NCI-H2196 (cell line): Measurements from ENCODE around the gene ATAD3A.
"Not testable (repeated sequence)": the region's sequence is repeated elsewhere in the genome, so short reads cannot be mapped to it uniquely, and the experiment has no call there.

Source experiments
- DNase-seq: peaks from one replicate; lab custom pipeline; 2025; ENCODE audit not compliant: unreplicated experiment; lab: John Stamatoyannopoulos, UW

ATAD3A gene

DNA sequence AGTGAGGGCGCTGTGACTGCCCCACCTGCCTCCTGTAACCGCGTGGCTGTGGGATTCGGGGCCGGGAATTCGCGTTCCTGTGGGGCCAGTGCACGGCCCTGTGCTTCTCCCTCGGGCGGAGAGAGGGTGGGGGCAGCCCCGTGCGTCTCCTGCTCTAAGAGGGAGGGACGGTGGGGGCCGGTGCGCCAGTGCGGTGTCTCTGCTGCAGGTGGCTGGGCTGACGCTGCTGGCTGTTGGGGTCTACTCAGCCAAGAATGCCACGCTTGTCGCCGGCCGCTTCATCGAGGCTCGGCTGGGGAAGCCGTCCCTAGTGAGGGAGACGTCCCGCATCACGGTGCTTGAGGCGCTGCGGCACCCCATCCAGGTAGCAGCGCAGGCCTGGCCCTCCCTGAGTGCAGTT is 10.6 kb downstream of the ATAD3A start:
- DNase-seq = not testable (repeated sequence)

DNA sequence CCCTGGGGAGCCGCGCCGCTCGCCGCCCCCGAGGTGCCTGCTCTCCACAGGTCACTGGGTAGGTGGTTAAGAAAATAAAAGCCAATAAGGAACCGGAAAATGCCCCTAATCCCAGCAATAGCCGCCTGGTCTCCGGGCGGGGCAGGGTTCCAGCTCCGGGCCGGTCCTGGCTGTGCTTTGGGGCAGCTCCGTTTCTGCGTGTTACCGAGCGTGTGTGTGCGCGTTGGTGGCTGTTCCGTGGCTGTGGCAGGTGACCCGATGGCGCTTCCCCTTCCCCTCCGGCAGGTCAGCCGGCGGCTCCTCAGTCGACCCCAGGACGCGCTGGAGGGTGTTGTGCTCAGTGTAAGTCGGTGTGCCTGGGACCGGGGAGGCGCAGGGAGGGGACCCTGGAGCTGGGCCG is 11.3 kb downstream of the ATAD3A start:
- not testable (repeated sequence) for DNase-seq

GRCh38 chr1:1523651-1524050 is 11.7 kb downstream of the ATAD3A start:
- not testable (repeated sequence) for DNase-seq

GRCh38 chr1:1524750-1525383 is 12.9 kb downstream of the ATAD3A start:
- DNase-seq = not testable (repeated sequence)

- DNase-seq = not testable (repeated sequence)
Measured at GRCh38 chr1:1526476-1526875, 14.5 kb downstream of the ATAD3A start.

- DNase-seq = no peak
Measured at GRCh38 chr1:1527092-1527816, 15.3 kb downstream of the ATAD3A start.

DNA sequence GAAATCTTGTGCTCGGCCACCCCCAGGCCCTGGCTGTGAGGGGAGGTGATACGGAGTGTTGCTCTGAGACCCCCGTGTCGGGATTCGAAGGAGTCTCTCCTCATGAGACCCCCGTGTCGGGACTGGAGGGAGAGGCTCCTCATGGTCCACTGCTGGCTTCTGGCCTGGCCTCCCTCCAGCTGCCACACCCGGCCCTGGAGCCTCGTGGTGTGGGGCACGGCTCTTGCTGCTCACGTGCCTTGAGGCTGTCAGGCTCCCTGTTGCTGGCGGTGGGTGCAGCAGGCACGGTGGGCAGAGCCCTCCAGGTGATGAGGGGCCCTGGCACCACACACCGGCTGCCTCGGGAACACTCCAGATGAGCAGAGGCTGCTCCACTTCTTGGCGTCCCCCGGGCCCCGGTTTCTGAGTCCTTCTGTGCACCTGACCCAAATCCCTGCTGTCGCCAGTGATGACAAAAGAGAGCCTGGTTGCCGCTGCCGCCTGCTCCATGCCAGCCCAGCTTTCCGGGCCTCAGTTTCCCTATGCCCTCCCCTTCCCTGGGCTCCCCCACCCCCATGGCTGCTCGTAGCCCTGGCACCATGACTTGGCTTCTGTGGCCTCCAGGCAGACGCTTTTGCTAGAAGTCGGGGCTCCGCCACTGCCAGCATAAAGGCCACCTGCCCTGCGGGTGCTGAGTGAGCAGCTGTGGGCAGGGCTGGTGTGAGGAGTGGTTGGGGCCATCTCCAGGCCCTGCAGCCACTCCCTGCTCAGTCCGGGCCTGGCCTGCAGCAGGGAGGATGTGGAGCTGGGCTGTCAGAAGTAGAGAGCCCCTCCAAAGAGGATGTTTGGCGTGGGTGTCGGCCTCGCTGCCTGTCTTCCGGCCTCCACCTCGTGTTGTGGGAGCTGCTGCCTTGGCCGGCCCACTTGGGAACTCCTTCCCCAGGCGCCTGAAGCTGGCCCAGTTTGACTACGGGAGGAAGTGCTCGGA is 16.6 kb downstream of the ATAD3A start:
- no peak for DNase-seq

DNA sequence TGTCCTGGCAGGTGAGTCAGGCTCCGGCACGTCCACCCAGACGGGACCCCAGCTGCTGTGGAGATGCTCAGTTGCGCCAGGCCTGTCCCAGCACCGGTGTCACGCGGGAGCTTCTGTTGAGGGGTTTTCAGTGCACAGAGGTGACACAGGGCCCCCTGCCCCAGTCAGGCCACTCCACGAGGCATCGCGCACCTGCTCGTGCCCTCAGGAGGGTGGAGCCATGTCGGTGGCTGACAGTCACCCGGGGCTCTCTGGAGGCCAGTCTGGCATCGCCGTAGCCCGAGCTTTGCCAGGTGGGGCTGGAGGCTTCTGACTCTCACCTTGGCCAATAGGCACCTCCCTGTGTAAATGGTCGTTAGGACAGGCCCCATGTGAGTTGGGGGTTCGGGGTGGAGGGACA is 17.4 kb downstream of the ATAD3A start:
- DNase-seq = no peak

DNA sequence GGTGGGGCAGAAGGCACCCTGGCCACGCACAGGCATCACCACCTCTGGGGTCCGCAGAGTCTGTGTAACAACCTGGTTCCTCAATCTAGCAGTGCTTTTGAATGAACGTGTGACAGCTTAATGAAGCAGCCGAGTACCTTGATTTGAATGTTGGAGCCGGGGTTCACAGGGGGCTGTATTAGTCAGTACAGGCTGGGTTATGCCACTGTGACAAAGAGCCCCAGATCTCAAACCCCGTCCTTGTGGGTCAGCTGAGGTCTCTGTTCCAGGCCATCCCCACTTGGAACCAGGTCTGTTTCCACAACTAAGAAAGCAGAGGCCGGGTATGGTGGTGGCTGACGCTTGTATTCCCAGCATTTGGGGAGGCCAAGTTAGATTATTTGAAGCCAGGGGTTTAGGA is 18.0 kb downstream of the ATAD3A start:
- DNase-seq = no peak

- no peak for DNase-seq
Measured at GRCh38 chr1:1531947-1532346, 20.0 kb downstream of the ATAD3A start.

DNA sequence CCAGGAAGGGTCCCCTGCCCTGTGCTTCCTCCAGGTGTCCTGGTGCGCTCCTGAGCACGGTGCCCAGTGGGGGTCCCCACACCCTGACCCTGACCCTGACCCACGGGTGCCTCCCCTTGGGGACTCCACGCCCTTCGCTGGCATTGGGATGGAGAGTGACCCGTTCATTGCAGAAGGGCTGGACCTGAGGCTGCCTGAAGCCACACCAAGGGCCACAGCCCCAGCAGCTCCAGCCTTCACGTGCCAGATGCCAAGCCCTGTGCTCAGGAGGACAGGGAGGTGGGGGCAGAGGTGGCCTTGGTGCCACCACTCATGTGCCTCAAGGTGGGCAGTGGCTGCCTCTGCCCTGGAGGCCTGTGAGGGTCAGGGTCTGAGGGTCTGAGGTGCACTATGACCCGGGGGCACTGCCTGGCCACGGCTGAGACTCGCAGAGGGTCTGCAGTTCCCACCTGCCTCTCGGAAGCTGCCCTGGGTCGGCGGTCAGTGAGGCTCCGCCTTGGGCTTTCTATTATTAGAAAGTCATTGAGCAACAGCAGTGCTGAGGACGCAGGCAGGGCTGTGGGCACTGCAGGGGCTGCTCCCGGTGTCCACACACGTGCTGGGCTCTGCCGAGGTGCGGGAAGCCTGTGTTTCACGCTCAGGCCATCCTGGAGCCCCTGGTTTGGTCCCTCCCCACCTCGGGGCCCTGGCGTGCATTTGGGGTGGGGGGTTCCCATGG is 21.4 kb downstream of the ATAD3A start:
- DNase-seq = not testable (repeated sequence)

GRCh38 chr1:1533894-1534291 is 21.9 kb downstream of the ATAD3A start:
- not testable (repeated sequence) for DNase-seq

DNA sequence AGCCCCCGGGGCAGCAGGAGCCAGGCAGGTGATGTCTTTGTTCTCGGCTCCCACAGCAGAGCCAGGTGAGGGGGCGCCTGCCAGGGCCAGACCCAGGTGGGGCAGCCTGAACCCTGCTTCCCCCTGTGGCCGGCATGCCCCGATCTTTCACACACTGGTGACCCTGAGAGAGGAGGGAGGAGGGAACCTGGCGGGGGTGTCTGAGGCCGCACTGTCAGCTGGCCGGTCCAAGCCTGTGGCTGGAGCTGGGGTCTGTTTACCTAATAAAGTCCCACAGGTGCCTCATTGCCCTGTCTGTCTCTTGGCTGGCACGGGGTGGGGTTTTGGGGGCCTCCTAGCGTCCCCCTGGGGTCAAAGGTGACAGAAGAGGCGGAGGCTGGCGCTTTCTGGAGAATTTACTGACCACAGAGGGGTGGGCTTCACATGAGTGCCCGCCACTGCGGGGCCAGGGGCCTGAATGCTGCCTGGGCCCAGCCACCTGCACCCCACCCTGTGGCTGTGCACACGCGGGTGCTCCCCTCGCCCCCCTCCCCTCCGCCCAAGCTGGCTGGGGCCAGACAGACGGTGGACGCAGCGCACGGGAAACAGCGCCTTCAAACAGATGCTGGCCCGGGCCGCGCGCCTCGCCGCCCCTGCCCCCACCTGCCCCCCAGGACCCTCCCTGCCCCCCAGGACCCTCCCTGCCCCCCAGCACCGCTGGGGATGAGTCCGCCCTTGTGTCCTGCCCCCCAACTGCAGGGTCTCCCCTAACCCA is 22.6 kb downstream of the ATAD3A start:
- no peak for DNase-seq

DNA sequence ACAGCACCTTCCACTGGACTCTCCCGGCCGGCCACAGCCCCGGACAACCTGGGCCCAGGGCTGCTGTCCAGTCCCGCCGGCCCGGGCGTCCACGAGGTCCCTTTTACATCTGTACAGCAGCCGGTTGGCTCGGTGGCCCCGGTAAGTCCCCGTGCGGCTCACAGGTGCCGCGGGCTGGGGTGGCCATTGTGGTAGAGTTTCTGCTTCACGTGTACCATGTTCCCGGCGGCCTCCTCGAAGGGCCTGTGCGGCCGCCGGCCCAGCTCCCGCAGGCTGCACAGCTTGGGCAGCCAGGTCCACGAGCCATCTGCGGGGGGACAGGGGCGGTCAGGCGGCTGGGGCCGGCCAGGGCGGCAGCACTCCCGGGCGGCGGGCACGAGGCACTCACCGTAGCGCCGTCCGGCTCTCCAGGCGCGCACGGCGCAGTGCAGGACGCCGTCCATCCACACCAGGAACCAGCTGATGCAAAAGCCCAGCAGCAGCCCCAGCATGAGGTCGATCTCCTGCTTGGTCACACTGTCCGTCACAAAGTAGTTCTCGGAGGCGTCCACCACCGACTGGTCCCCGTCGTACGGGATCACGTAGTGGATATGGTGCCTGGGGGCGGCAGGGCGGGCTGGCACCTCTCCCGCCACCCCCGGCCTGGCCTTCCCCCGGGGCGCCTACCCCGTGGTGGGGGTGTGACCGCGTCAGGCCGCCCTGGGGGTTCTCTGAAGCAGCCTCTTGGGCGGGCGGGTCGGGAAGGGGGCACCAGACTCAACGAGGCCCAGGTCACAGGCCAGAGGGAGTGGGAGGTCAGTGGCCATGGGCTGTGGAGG is 23.4 kb downstream of the ATAD3A start:
- no peak for DNase-seq

DNA sequence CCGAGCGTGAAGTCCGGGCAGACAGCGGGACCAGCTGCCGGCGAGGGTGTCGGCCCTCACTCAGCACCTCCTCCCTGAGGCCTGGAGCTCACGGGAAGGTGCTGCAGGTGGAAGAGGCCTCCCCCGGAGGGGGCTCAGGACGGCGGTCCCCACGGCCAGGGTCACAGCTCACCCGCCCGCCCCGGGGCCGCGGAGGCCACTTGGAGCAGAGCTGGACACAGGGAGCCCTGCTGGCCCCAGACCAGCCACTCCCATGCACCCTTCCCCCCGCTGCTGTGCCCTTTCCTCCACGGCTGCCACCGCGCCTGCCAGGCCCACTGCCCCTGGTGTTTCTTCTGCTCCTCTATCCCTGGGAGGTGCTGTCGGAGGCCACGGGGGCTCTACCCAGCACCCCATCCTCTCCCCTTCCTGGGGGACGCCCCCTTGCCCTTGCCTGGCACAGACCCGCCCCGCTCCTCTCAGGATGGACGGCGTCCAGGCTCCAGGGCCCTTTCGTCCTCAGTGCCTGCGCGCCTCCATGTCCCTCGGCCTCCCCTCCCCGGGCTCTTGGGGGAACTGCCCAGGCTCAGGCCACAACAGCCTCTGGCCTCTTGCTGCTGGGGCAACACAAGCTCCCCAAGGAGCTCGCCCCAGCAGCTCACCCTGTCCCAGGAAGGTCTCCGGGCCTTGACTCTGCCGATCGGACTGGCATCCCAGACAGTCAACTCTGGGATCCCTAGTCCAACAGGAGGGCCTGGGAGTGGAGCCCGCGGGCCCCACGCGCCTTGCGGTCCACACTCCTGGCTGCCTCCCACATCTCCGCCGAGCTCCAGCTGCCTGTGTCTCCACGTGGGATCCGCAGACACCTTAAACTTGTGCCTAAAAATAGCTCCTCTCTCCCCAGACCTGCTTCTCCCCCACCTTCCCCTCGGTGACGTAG is 24.3 kb downstream of the ATAD3A start:
- no peak for DNase-seq

GRCh38 chr1:1536938-1537546 is 25.1 kb downstream of the ATAD3A start:
- DNase-seq = no peak

GRCh38 chr1:1537626-1538250 is 25.8 kb downstream of the ATAD3A start:
- DNase-seq = no peak
